GM18517 (cell line): Measurements from ENCODE around the gene CASTOR1.

Source experiments
- ATAC-seq: cut with Tn5 transposase; IDR thresholded peaks from one replicate; pipeline ENCODE4 v1.9.1; 2021; ENCODE audit warnings: mild to moderate bottlenecking, moderate library complexity; ENCODE audit not compliant: unreplicated experiment

CASTOR1 gene

GRCh38 chr22:30320021-30320556 is 30.8 kb upstream of the CASTOR1 start:
- ATAC-seq = no peak

- ATAC-seq = no peak
Observed at GRCh38 chr22:30318799-30319419, 29.6 kb upstream of the CASTOR1 start.

GRCh38 chr22:30317778-30318177 is 28.5 kb upstream of the CASTOR1 start:
- ATAC-seq = no peak

DNA sequence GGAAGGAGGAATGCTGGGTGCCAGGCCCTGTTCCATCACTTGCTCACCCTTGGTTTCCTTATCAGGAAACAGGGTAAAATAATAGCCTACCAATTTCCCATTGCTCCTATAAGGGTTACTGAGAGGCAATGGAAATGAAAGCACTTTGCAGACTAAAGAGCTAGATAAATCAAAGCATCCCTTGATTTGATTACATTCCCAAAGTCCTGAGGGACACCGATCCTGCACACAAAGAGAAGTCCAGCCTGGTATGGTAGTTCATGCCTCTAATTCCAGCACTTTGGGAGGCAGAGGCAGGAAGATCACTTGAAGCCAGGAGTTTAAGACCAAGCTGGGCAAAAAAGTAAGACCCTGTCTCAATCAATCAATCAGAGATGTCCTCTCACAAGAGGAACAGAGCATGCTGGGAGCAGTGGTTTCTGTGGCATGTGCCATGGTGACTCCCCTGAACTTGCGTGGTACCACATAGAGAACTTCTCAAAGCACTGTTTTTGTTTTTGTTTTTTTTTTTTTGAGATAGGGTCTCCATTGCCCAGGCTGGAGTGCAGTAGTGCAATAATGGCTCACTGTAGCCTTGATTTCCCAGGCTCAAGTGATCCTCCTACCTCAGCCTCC is 26.8 kb upstream of the CASTOR1 start:
- no peak for ATAC-seq

DNA sequence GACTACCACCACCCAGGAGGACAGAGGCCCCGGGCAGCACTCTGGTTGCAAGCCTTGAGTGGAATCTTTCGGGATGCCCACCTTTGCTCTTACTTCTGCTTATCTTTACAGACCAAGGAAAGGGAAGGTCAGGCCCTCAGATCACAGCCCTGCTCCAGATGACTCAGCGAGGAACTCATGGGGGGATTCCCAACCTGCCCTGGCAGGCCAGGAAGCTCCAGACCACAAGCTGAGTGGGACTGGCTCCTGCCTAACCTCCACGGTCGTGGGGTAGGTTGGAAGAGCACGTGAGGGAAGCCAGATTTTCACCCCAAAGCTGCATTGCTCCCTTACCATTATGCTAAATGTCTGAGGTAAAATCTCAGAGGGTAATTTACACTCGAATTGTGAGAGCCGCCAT is 25.6 kb upstream of the CASTOR1 start:
- ATAC-seq = no peak

- no peak for ATAC-seq
Observed at GRCh38 chr22:30313527-30314363, 24.4 kb upstream of the CASTOR1 start.

DNA sequence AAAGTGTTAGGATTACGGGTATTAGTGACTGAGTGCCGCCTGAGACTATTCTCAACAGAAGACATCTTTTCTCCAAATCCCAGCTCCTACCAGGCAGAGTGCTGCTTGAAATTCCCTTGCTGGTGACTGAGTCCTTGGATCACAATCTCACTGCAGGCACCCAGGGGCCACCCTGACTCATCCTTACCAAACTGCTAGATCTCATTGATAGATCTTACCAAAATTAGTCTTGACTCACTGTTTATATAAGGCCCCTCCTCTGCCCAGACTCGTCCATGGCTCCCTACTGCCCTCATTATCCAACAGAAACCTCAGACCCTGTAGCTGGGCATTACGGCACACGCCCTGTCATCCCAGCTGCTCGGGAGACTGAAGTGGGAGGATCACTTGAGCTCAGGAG is 22.7 kb upstream of the CASTOR1 start:
- no peak for ATAC-seq

DNA sequence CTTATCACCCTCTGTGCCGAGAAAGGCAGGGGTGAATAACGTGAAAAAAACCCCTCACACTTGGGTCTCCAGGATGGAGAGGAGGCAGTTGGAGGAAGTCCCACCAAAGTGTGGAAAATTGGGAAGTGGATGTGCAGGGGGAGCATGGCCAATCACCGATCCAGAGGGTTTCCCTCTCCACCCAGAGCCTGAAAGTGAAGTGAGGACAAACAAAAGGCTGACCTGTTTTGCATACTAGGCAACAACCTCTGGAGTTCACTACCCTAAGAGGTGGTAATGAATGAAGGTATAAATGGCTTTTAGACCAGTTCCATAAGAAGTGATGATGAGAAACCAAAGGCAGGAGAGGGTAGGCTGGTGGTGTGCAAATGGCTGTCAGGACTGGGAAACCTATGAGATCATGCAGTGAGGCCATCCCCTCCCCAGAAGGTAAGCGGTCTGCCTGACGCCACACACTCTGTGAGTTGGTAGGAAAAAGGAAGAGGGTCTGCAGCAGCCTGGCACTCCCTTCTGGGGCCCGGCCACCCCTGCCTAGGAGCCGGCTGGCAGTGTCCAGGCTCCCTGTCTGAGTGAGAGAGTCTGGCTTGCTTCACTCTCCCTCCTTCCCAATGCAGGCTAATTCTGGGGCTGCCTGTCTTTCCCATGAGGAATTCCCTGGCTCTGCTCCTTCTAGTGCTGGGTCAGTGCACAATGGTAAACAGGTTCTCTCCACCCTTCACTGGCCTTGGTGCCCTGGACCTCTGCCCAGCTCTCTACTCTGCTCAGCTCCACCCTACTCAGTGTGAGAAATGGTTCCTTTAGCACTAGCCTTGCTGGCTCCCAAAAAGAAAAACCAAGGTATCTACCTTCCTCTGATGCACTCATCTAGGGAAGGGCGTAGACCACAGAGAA is 21.8 kb upstream of the CASTOR1 start:
- ATAC-seq = no peak

DNA sequence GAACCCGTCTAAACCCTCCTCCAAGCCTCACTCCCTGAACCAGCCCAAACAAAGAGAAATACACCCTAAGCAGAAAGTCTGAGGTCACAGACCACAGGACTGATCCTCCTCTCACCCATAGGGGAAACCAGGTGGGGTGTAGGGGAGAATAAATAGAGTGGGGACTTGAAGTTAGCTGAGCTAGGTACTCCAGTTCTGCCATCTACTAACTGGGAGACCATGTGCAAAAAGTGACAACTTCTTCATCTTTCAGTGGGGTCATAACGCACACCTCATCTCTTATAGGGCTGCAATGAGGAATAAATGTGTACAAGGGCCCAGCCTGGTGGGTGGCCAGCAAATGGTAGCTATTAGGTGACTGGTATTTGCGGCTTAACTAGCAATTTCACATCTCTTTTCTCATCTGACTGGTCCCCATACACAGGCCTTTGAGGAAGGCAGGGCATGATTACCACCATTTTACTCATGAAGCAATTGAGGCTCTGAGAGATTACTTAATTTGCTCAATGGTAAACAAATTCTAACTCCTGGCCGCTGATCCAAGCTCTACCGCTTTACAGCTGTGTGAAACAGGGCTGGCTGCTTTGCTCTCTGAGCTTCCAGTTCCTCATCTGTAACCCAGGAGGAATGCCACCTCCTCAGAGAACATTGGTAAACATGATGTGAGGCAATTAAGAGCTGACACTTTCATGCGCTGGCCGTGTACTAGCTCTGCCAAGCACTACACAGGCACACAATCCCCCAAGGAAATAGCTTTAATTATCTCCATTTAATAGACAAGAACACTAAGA is 20.8 kb upstream of the CASTOR1 start:
- peak; percentile 33 for ATAC-seq

- peak; percentile 34 for ATAC-seq
Observed at GRCh38 chr22:30308518-30309230, 19.4 kb upstream of the CASTOR1 start.

DNA sequence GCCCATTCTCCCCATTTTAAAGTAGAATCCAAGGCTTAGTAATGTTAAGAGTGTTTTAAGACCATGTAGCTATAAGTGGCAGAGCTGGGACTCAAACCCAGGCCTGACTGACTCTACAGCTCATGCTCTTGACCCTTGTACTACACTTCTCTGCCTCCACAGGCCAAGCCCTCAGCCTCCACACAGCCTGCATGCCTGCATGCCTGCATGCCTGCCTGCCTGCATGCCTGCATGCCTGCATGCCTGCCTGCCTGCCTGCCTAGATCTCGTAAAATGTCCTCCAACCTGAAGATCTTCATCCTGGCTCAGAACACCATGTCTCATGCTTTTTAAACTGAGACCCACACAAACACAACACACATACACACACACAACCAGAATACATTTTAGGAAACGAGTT is 18.8 kb upstream of the CASTOR1 start:
- ATAC-seq = no peak

- ATAC-seq = no peak
Observed at GRCh38 chr22:30307041-30307574, 17.8 kb upstream of the CASTOR1 start.

GRCh38 chr22:30306627-30307011 is 17.3 kb upstream of the CASTOR1 start:
- no peak for ATAC-seq

DNA sequence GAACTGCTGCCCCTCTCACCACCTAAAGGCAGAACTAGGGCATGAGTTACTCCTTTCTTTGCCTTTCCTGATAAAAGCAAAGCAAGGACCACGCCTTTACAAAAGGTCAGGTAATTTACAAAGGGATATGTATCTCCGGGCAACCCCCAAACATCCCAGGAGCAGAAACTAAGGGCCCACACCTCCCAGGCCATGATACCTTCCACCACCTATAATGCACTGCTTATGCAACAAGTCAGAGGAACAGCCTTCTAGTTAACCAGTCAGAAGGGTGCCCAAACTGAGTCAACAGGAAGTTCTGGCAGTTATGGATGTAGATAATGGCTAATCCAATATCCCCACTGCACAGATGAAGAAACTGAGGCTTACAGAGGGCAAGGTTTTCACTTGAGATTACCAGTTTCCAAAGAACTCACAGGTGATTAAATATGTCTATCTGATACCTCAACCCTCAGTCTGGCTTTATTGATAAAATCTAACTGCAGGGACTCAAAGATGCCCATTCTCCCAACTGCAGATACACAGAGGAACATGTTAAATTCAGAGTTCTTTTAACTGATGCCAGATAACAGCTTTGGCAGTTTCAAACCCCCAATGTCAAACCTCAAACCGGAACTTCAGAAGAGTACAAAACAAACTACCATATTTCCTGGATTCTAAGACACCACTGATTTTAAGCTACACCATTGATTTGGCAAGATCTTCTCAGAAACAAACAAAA is 16.8 kb upstream of the CASTOR1 start:
- ATAC-seq = no peak

GRCh38 chr22:30305519-30305905 is 16.2 kb upstream of the CASTOR1 start:
- peak; percentile 39 for ATAC-seq

DNA sequence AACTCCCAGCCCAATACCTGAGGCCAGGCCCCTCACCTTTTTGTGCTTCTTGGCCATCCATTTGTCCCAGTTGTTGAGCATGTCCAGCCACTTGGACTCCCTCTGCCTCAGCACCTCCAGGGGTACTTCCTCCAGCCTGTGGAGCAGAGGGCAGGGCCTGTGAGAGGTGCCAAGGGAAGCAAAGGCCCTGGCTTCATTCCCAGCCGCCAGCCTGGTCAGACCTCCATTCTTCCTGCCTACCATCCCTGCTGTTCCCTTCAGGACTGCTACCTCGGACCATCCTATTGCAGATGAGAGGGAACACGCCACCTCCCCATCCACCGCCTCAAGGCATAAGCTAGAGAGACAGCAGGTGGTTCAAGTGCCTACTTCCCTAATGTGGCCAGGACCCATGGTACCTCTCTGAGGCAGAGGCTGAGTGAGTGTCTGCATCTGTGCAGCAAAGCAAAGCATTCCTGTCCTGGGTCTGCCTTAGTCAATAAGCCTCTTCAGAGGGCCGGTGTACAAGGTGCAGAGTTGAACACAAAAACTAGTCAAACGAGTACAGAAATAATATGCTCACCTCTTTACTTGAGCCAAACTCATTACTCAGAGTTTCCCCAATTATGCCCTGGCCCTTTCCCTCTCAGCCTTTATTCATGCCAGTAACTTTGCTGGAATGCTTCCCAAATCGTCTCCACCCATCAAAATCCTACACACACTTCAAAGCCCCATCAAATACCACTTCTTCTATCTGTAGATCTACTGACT is 15.4 kb upstream of the CASTOR1 start:
- ATAC-seq = no peak

DNA sequence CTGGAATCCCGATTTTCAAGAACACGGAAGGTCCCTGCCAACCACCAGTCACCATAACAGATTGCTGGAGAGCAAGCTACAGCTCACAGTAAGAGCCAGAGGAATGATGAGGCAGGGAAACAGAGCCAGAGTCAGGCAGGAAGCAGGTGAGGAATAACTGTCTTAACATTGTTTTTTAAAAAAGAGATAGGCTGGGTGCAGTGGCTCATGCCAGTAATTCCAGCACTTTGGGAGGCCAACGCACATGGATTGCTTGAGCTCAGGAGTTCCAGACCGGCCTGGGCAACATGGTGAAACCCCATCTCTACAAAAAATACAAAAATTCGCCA is 13.5 kb upstream of the CASTOR1 start:
- no peak for ATAC-seq
